ENCODE measurements around the gene SETD3. TPM values are rescaled to one million over a fixed set of nuclear protein-coding genes. Genes with fewer than 3 reads are reported as not detected.

SETD3 gene
- total RNA-seq, 1 donor from 2014 or later, result 47.7 TPM

- Mint-ChIP-seq H3K4me1 (peaks cover 18% of the 10 kb centered on the region), H3K27ac (no peak overlapping the region), H3K36me3 (peaks cover 19% of the 10 kb centered on the region), H3K4me3 (no peak overlapping the region), H3K9me3 (no peaks in the 10 kb centered on the region), H3K27me3 (ENCODE audit: low read depth) (no peaks in the 10 kb centered on the region)
- TF ChIP-seq CTCF (IDR thresholded peaks at IDR 0.05; ENCODE audit: unreplicated experiment), result no peak
- no peak for DNase-seq (ENCODE audit: low spot score in 2 of 2, unreplicated experiment in 2 of 2)
Measured at GRCh38 chr14:99408286-99408970, 72.2 kb downstream of the SETD3 start.

- Mint-ChIP-seq H3K36me3 (peaks cover 19% of the 10 kb centered on the region), H3K4me1 (peaks cover 7% of the 10 kb centered on the region), H3K4me3 (no peak overlapping the region), H3K27me3 (ENCODE audit: low read depth) (no peaks in the 10 kb centered on the region), H3K9me3 (no peaks in the 10 kb centered on the region), H3K27ac (no peak overlapping the region)
- no peak for TF ChIP-seq CTCF (IDR thresholded peaks at IDR 0.05; ENCODE audit: unreplicated experiment)
- DNase-seq (ENCODE audit: low spot score in 2 of 2, unreplicated experiment in 2 of 2), result no peak
Measured at GRCh38 chr14:99407416-99407815, 73.2 kb downstream of the SETD3 start.

GRCh38 chr14:99402950-99403349 lies 77.7 kb downstream of the SETD3 start:
- Mint-ChIP-seq H3K27ac (no peak overlapping the region), H3K9me3 (no peaks in the 10 kb centered on the region), H3K4me1 (peaks cover 4% of the 10 kb centered on the region), H3K4me3 (no peak overlapping the region), H3K36me3 (peaks cover 38% of the 10 kb centered on the region), H3K27me3 (ENCODE audit: low read depth) (no peaks in the 10 kb centered on the region)
- no peak for DNase-seq (ENCODE audit: low spot score in 2 of 2, unreplicated experiment in 2 of 2)
- TF ChIP-seq CTCF (IDR thresholded peaks at IDR 0.05; ENCODE audit: unreplicated experiment), result no peak

GRCh38 chr14:99402285-99402648 lies 78.4 kb downstream of the SETD3 start:
- no peaks in the 10 kb centered on the region for H3K27me3 Mint-ChIP-seq (ENCODE audit: low read depth)
- DNase-seq (ENCODE audit: low spot score in 2 of 2, unreplicated experiment in 2 of 2), result no peak
- no peak overlapping the region for H3K27ac Mint-ChIP-seq
- TF ChIP-seq CTCF (IDR thresholded peaks at IDR 0.05; ENCODE audit: unreplicated experiment), result no peak
- no peaks in the 10 kb centered on the region for H3K9me3 Mint-ChIP-seq
- no peak overlapping the region for H3K4me3 Mint-ChIP-seq
- peaks cover 38% of the 10 kb centered on the region for H3K36me3 Mint-ChIP-seq
- peaks cover 4% of the 10 kb centered on the region for H3K4me1 Mint-ChIP-seq

- Mint-ChIP-seq H3K4me3 (no peak overlapping the region), H3K27me3 (ENCODE audit: low read depth) (no peaks in the 10 kb centered on the region), H3K4me1 (peaks cover 4% of the 10 kb centered on the region), H3K27ac (no peak overlapping the region), H3K36me3 (peaks cover 38% of the 10 kb centered on the region), H3K9me3 (no peaks in the 10 kb centered on the region)
- TF ChIP-seq CTCF (IDR thresholded peaks at IDR 0.05; ENCODE audit: unreplicated experiment), result no peak
- no peak for DNase-seq (ENCODE audit: low spot score in 2 of 2, unreplicated experiment in 2 of 2)
Measured at GRCh38 chr14:99401621-99402284, 78.9 kb downstream of the SETD3 start.

All from mesothelial cell of epicardium (in vitro differentiated cells).